NCI-H526 treated with DMSO at 0.1 percent for 48 hours (cell line): ENCODE data around the gene IGSF8.
A peak's percentile ranks its signal among the peaks of the same experiment; 100 is the strongest.

Experiments
- DNase-seq: peaks from one replicate; lab custom pipeline; 2025; lab: John Stamatoyannopoulos, UW

Gene IGSF8

GRCh38 chr1:160104486-160104885, 6.1 kb upstream of the IGSF8 start:
- DNase-seq, result no peak

GRCh38 chr1:160103658-160104408, 5.4 kb upstream of the IGSF8 start:
- no peak for DNase-seq

DNA sequence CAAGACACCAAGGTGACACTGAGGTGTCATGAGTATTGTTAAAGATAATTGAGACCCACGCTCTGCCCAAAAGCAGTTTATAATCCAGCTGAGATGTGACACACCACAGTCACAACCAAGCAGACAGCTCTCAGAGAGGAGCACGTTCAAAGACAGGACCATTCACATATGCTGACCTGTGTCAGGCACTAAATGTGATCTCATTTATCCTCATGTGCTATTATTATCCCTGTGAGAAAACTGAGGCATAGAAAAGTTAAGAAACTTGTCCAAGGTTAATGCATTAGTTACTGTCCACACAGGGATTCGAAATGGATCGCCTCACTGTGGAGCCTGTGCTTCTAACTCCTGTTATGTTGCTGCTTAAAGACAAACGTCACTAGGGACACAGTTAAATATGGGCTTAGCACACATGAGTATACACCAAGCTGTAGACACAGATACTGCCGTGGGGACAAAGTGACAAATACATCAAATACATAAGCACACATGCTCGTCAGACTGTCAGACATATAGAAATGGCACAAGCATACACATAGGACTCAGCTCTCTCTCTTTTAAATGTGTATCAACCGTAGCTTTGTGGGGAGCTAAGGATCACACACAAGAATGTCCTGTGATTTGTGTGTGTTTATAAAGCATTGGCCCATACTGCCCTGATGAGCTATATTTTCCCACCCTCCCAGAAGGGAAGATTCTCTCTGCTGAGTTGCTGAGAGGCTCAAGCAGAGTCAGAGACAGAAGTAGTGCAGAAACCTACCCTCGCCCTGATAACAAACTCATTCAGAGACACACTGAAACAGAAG, 3.5 kb upstream of the IGSF8 start:
- no peak for DNase-seq

DNA sequence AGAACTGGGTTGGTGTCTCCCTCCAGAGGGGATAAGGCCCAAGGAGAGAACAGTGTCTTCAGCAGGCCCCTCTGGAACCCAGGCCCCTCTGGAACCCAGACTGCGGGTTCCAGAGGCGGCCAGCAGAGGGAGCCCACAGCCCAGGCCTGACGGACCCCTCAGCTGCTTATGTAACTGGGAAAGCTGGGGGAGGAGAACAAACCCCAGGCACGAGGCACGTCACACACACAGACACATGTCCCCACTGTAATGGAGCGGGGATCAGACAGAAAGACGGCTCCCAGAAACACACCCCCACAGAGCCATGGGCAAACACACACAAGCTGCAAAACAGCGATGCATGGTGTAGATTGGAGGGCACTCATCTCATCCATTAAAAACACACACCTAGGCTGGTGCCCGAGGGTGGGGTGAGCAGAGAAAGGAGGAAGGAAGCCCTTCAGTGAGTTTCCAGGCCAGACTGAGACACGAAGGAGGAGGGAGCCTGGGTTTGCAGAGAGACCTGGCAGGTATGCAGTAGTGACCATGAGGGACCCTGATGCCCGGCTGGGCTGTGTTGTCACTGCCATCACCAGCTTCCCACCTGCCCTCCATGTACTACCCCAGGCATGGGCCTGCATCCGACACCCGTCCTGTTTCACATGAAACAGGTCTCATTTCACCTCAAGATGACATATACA, 2.8 kb upstream of the IGSF8 start:
- DNase-seq, result peak; percentile 85

DNA sequence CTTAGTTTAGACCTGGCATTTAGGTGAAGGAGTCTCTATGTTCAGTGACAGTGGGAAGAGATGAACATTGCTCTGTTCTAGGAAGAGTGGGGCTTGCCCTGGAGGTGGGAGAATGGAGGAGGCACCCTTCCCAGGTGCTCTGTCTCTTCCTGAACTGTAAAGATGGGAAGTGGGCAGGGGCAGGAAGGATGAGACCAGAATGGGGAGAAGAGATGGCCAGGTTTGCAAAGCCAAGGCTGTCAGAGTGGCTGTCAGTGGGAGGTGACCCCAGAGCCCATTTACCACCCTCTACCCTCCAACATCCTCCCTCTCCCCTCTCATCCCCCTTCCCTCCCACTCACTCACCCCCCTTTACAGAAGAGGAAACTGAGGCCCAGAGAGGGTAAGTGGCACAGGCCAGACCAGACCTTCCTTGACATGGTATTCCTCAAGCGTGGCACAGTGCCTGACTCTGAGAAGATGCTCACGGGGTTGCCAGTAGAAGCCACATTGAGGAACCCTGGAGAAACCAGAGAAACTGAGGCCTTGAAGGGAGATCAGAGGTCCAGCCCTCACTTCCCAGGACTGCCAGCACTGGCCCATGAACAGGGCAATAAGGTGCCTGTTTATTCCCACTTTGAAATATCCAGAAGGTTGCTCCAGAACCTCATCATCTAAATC, 1.4 kb upstream of the IGSF8 start:
- DNase-seq, result no peak

GRCh38 chr1:160098852-160099561, 588 bp upstream of the IGSF8 start:
- DNase-seq, result peak; percentile 97

DNA sequence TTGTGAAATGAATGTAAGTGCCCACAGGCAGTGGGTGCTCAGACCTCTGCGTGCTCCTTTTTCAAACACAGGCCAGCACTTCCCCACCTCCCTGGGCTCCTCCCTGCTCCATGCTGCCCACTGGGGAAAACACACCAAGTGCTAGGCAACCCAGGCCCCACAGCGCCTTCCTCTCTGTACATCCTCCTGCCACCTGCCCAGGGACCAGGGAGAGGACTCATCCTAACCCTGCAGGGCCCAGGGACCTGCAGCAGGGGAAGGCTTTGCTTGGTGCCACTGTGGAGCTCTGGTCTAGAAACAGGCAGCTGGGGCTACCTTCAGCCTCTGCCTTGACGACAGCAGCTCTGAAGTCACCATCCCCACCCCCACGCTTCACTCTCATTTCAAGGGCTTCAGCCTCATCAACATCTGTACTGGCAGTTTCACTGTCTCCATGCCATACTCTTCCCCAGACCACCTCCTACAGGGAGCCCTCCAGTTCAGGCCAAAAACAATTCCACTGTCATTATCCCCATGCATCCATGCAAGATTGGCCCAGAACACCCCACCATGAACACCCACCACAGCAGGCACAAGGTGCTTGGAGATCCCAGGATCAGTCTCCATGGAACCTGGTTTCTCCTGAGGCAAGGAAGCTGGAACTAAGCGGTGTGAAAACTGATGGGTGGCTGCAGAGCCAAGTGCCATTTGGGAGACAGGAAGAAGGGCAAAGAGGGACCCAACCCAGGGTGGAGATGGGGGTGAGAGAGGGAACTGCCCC, 1.1 kb downstream of the IGSF8 start:
- no peak for DNase-seq

DNA sequence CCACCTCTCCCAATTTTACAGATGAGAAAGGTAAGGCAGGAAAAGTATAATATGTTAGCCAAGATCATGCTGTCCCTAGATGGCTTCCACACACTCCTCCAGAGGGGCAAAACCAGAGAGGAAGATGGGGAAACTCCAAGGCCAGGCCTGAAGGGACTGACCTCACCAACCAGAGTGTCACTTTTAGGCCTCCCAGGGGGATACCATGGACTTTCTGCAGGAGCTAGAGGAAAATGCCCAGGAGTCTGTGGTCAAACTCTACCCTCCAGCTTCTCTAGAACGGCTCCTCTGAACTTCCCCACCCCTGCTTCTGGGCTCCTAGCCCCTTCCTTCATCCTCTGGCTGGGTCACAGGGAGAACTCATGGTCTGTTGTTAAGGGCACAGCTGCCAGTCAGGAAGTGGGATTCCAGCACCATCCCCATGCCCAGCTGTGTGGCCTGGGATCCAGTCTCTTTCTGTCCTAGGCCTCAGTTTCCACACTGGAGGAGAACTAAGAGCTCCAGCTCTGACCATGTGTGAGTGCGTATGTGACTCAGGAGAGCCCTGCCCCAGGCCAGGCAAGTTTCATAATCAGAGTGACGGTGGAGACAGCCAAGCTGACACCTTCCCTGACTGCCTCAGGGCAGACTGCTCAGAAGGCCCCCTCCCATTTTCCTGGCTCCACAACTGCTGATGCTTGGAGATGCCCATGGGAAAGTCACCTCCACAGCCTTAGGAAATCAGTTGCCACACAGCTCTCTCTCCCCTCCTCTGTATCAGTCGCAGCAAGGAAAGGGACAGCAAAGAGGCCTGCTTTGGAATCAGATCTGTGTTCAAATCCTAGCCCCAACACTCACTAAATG, 1.9 kb downstream of the IGSF8 start:
- DNase-seq, result no peak

DNA sequence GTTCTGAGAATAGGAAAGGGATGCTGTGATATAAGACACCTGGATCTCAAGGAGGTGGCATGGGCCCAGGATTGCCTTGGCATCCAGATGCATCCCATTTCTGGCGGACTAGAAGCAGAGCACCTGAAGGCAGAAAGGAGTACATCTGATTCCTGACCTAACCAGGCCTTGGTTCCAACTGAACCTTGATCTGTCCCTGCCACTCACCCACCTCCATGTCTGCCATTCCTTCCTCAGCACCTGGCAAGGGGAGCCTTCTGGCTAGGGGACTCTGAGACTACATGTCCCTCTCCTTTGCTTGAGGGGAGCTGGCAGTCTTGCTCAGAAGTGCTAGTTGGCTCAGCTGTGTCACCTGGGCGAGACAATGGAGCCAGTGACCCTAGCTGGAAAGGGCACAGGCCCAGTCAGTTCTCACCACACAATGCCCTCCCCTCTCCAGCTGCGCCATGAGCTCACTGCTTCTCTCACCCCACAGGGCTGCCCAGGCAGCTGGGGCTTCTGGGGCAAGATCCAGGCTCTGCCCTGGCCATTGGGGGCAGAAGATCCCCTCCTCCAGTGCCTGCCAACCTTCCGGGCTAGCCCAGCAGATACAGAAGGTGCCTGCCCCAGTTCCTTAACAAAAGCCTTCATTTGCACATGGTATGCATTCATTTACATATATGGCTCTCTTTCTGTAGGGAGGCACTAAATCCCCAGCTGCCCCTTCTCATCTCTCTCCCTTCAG, 2.9 kb downstream of the IGSF8 start:
- DNase-seq, result peak; percentile 81

GRCh38 chr1:160094806-160095205, 3.6 kb downstream of the IGSF8 start:
- DNase-seq, result no peak

GRCh38 chr1:160094291-160094625, 4.2 kb downstream of the IGSF8 start:
- DNase-seq, result no peak

DNA sequence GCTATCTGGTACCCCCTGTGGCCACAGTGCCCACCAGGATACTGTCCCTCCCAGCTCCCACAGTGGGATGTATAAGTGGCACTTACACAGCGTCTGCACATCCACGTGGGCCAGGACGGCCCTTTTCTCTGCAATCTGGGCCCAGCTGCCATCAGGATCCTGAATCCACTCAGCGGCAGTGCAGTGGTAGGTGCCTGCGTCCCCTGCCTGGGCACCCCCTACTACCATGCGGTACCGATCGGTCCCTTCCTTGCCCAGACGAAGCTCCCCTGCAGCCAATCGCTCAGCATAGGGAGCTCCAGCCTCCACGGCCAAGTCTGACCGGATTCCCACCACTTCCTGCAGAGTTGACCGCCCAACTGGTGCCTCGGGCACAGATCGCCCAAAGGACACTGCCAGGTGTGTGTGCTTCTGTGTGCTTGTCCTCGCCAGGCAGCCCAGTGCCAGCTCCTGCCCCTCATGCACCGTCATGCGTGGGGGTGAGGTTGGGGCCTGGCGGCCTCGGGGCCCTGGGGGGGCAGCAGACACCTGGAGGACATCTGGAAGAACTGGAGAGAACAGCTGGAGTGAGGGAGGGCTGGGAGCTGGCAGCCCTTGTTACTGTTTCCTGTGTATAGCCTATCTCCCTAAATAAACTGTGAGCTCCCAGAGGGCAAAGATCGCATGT, 4.7 kb downstream of the IGSF8 start:
- DNase-seq, result no peak

GRCh38 chr1:160093069-160093395, 5.4 kb downstream of the IGSF8 start:
- DNase-seq, result no peak

- no peak for DNase-seq
Measured at GRCh38 chr1:160092366-160093068, 5.9 kb downstream of the IGSF8 start.

- no peak for DNase-seq
Measured at GRCh38 chr1:160091666-160092223, 6.7 kb downstream of the IGSF8 start.

GRCh38 chr1:160090760-160091159, 7.7 kb downstream of the IGSF8 start:
- no peak for DNase-seq

DNA sequence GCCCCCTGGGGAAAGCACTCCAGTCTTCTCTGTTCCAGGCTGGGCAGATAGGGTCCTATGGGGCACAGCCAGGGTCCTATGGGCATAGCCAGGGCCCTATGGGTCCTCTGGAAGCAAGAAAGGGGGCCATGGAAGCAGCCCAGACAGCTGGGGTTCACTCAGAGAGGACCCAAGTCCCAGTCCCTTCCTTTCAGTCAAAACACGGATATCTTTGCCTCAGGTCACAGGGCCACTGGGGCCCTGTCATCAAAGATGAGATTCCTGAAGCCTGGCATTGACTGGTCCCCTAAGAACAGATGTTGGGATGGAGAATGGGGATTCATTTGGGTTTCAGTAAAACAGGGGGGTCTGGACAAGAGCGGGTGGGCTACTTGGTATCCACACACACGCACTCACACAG, 8.5 kb downstream of the IGSF8 start:
- DNase-seq, result no peak

DNA sequence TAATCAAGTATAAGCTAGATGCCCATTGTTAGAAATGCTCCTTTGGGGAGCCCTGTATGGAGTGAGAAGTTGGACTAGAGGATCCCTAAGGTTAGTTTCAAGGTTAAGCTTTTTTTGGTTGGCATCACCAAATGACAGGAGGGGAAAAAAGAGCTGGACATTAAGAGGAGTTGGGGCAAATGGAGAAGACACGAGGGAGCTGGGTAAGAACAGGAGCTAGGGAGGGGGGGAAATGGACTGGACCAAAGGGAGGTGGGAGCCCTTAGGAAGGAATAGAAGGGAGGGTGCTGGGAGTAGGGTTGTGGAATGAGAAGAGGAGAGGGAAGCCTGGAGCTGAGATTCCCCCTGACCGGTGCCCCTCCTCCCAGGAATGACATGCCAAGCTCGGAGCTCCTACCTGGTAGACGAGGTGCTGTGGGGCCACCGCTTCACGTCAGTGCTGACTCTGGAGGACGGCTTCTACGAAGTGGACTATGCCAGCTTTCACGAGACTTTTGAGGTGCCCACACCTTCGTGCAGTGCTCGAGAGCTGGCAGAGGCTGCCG, 11.2 kb downstream of the IGSF8 start:
- DNase-seq, result no peak
